H9 (cell line): ENCODE results near the gene CHRNA4. TPM values are rescaled to one million over a fixed set of nuclear protein-coding genes. Genes with fewer than 3 reads are reported as not detected.

ENCODE experiments used
- DNase-seq: peaks from one replicate; pipeline ENCODE4 v3.0.0-alpha.2; 2017
- H2AFZ ChIP-seq: one replicate; pipeline ENCODE4 v1.6.1; 2013; ENCODE audit warnings: mild to moderate bottlenecking, low read length, control low read depth, moderate library complexity
- H2AK5ac ChIP-seq: 2 replicates; pipeline ENCODE4 v1.6.1; 2013; ENCODE audit warnings: low read length, control low read depth, mixed read lengths; ENCODE audit not compliant: insufficient read length
- H2BK120ac ChIP-seq: one replicate; pipeline ENCODE4 v1.6.1; 2013; ENCODE audit warnings: low read depth, mild to moderate bottlenecking, low read length, control low read depth, inconsistent platforms; ENCODE audit not compliant: poor library complexity, severe bottlenecking
- H2BK12ac ChIP-seq: 2 replicates; pipeline ENCODE4 v1.6.1; 2013; ENCODE audit warnings: low read length, control low read depth, mixed read lengths, low read depth; ENCODE audit not compliant: insufficient read length
- H2BK15ac ChIP-seq: 2 replicates; pipeline ENCODE4 v1.6.1; 2013; ENCODE audit warnings: low read depth, low read length, control low read depth
- H2BK20ac ChIP-seq: one replicate; pipeline ENCODE4 v1.6.1; 2013; ENCODE audit warnings: low read depth, mild to moderate bottlenecking, low read length, control low read depth, inconsistent platforms; ENCODE audit not compliant: poor library complexity, severe bottlenecking
- H2BK5ac ChIP-seq: 2 replicates; pipeline ENCODE4 v1.6.1; 2013; ENCODE audit warnings: low read length, control low read depth, mixed read lengths; ENCODE audit not compliant: insufficient read length
- H3K14ac ChIP-seq: 2 replicates; pipeline ENCODE4 v1.6.1; 2013; ENCODE audit warnings: low read length, control low read depth; ENCODE audit not compliant: insufficient read depth
- H3K18ac ChIP-seq: 2 replicates; pipeline ENCODE4 v1.6.1; 2013; ENCODE audit warnings: low read depth, mild to moderate bottlenecking, mixed read lengths, low read length, control low read depth; ENCODE audit not compliant: insufficient read length
- H3K23ac ChIP-seq: 2 replicates; pipeline ENCODE4 v1.6.1; 2013; ENCODE audit warnings: low read length, control low read depth, mixed read lengths, low read depth; ENCODE audit not compliant: insufficient read length
- H3K23me2 ChIP-seq: 2 replicates; pipeline ENCODE4 v1.6.1; 2013; ENCODE audit warnings: low read depth, mild to moderate bottlenecking, mixed read lengths, low read length, control low read depth; ENCODE audit not compliant: insufficient read length, poor library complexity, severe bottlenecking
- H3K27ac ChIP-seq: 2 replicates; pipeline ENCODE4 v1.5.1; 2013; ENCODE audit warnings: low read length, control low read depth, mixed read lengths, low read depth; ENCODE audit not compliant: insufficient read length
- H3K27me3 ChIP-seq: 2 replicates; pipeline ENCODE4 v1.6.1; 2013; ENCODE audit warnings: low read length, control low read depth, inconsistent platforms; ENCODE audit not compliant: insufficient read depth
- H3K4ac ChIP-seq: 2 replicates; pipeline ENCODE4 v1.6.1; 2013; ENCODE audit warnings: low read depth, mild to moderate bottlenecking, control low read depth, inconsistent platforms, low read length, moderate library complexity
- H3K4me1 ChIP-seq: 2 replicates; pipeline ENCODE4 v1.6.1; 2013; ENCODE audit warnings: low read length, control low read depth, inconsistent platforms; ENCODE audit not compliant: insufficient read depth
- H3K4me2 ChIP-seq: 2 replicates; pipeline ENCODE4 v1.6.1; 2013; ENCODE audit warnings: low read length, control low read depth, mixed read lengths; ENCODE audit not compliant: insufficient read length, insufficient read depth
- H3K56ac ChIP-seq: 2 replicates; pipeline ENCODE4 v1.6.1; 2013; ENCODE audit warnings: low read depth, mild to moderate bottlenecking, mixed read lengths, low read length, control low read depth; ENCODE audit not compliant: insufficient read length
- H3K79me1 ChIP-seq: 2 replicates; pipeline ENCODE4 v1.6.1; 2013; ENCODE audit warnings: low read depth, mild to moderate bottlenecking, moderate library complexity, low read length, control low read depth, inconsistent platforms; ENCODE audit not compliant: insufficient read depth, poor library complexity, severe bottlenecking
- H3K79me2 ChIP-seq: 2 replicates; pipeline ENCODE4 v1.6.1; 2013; ENCODE audit warnings: low read length, control low read depth, inconsistent platforms; ENCODE audit not compliant: insufficient read depth
- H3K9ac ChIP-seq: 2 replicates; pipeline ENCODE4 v1.6.1; 2013; ENCODE audit warnings: low read length, control low read depth, mixed read lengths; ENCODE audit not compliant: insufficient read length; ENCODE audit errors: extremely low read depth
- H3K9me3 ChIP-seq: one replicate; pipeline ENCODE4 v1.6.1; 2013; ENCODE audit warnings: low read depth, low read length, inconsistent platforms; ENCODE audit not compliant: control insufficient read depth
- H3T11ph ChIP-seq: one replicate; pipeline ENCODE4 v1.6.1; 2013; ENCODE audit warnings: mild to moderate bottlenecking, low read length, control low read depth, inconsistent platforms
- H4K20me1 ChIP-seq: one replicate; pipeline ENCODE4 v1.6.1; 2013; ENCODE audit not compliant: control insufficient read depth, insufficient read length, insufficient read depth
- H4K5ac ChIP-seq: 2 replicates; pipeline ENCODE4 v1.6.1; 2013; ENCODE audit warnings: low read depth, mild to moderate bottlenecking, mixed read lengths, low read length, control low read depth; ENCODE audit not compliant: insufficient read length
- H4K8ac ChIP-seq: replicated peaks from 2 replicates; pipeline ENCODE4 v1.6.1; 2013; ENCODE audit warnings: low read length, control low read depth, mixed read lengths, low read depth; ENCODE audit not compliant: insufficient read length
- H4K91ac ChIP-seq: 2 replicates; pipeline ENCODE4 v1.6.1; 2013; ENCODE audit warnings: low read depth, mild to moderate bottlenecking, moderate library complexity, mixed read lengths, low read length, control low read depth; ENCODE audit not compliant: insufficient read length
- H3K27ac Mint-ChIP-seq, 3 experiments: 2 replicates in 2 of 3; 3 replicates in 1 of 3; pipeline ENCODE4 v1.8.0; 2020 to 2021; ENCODE audit warnings: mixed read lengths in 3 of 3, mild to moderate bottlenecking in 1 of 3, moderate library complexity in 1 of 3
- H3K27me3 Mint-ChIP-seq: 2 replicates; pipeline ENCODE4 v1.8.0; 2021; ENCODE audit warnings: low read depth, mild to moderate bottlenecking, moderate library complexity, mixed read lengths
- H3K36me3 Mint-ChIP-seq, 3 experiments: 2 replicates in 2 of 3; 3 replicates in 1 of 3; pipeline ENCODE4 v1.8.0; 2020 to 2021; ENCODE audit warnings: low read depth in 3 of 3, mixed read lengths in 3 of 3; ENCODE audit not compliant: insufficient read depth in 1 of 3
- H3K4me1 Mint-ChIP-seq, 2 experiments: 2 replicates each; pipeline ENCODE4 v1.8.0; 2020; ENCODE audit warnings: mixed read lengths in 2 of 2
- H3K4me3 Mint-ChIP-seq, 2 experiments: 2 replicates in 1 of 2; 3 replicates in 1 of 2; pipeline ENCODE4 v1.8.0; 2020 to 2021; ENCODE audit warnings: mild to moderate bottlenecking in 2 of 2, mixed read lengths in 2 of 2, moderate library complexity in 1 of 2
- H3K9me3 Mint-ChIP-seq, 2 experiments: 2 replicates in 1 of 2; 3 replicates in 1 of 2; pipeline ENCODE4 v1.8.0; 2020; ENCODE audit warnings: mild to moderate bottlenecking in 2 of 2, mixed read lengths in 2 of 2, moderate library complexity in 1 of 2
- whole genome bisulfite sequencing: extraction: QIAGEN DNeasy Blood & Tissue Kit; methylation state at CpG from one replicate; pipeline ENCODE4 v1.1.7; 2013; ENCODE audit warnings: missing lambda C conversion rate, low lambda C conversion rate, mixed read lengths; ENCODE audit not compliant: insufficient read length; ENCODE audit errors: extremely low coverage; 5-methylcytosine and 5-hydroxymethylcytosine counted together
- total RNA-seq: library from RNA; stranded (reverse); gene quantifications from 2 replicates; pipeline ENCODE4 v1.2.1, GENCODE V29; 2021
- TF ChIP-seq, protein P1 (sequence below): fragments of 200-600 bp; sonication (generic); conservative IDR thresholded peaks from 3 replicates; pipeline ENCODE4 v1.8.0; 2021; ENCODE audit warnings: antibody characterized with exemption, mild to moderate bottlenecking

Gene CHRNA4
- total RNA-seq, 1 experiment from 2014 or later: 2.5 TPM

GRCh38 chr20:63323357-63323981 lies 37.7 kb downstream of the CHRNA4 start:
- H2BK5ac ChIP-seq: no peak overlapping the region
- H3K56ac ChIP-seq: no peak overlapping the region
- H2BK15ac ChIP-seq: no peak overlapping the region
- no peaks in the 10 kb centered on the region for H3K27me3 ChIP-seq
- no peak overlapping the region for H4K5ac ChIP-seq
- DNase-seq: no peak
- no peak overlapping the region for H3T11ph ChIP-seq
- H2BK120ac ChIP-seq: no peak overlapping the region
- Mint-ChIP-seq H3K4me1 (peaks cover 0 to 10% of the 10 kb centered on the region in 2 experiments; a peak in 2 of 4 replicates), H3K36me3 (no peaks in the 10 kb centered on the region), H3K9me3 (no peaks in the 10 kb centered on the region), H3K4me3 (no peak overlapping the region), H3K27ac (peak overlapping the region in 1 of 3 experiments; percentile 3; a peak in 1 of 7 replicates), H3K27me3 (peaks cover 6% of the 10 kb centered on the region; the same call in 1 of the 2 replicates)
- H2BK20ac ChIP-seq: no peak overlapping the region
- no peak overlapping the region for H3K27ac ChIP-seq
- no peak overlapping the region for H2AFZ ChIP-seq
- no peak overlapping the region for H2BK12ac ChIP-seq
- TF ChIP-seq, protein P1, sequence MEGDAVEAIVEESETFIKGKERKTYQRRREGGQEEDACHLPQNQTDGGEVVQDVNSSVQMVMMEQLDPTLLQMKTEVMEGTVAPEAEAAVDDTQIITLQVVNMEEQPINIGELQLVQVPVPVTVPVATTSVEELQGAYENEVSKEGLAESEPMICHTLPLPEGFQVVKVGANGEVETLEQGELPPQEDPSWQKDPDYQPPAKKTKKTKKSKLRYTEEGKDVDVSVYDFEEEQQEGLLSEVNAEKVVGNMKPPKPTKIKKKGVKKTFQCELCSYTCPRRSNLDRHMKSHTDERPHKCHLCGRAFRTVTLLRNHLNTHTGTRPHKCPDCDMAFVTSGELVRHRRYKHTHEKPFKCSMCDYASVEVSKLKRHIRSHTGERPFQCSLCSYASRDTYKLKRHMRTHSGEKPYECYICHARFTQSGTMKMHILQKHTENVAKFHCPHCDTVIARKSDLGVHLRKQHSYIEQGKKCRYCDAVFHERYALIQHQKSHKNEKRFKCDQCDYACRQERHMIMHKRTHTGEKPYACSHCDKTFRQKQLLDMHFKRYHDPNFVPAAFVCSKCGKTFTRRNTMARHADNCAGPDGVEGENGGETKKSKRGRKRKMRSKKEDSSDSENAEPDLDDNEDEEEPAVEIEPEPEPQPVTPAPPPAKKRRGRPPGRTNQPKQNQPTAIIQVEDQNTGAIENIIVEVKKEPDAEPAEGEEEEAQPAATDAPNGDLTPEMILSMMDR: peak; percentile 43
- H3K4me1 ChIP-seq: no peaks in the 10 kb centered on the region
- H2AK5ac ChIP-seq: no peak overlapping the region
- no peak overlapping the region for H3K4ac ChIP-seq
- H4K91ac ChIP-seq: no peak overlapping the region
- no peak overlapping the region for H4K8ac ChIP-seq
- H3K9me3 ChIP-seq: no peaks in the 10 kb centered on the region
- no peak overlapping the region for H3K18ac ChIP-seq
- no peak overlapping the region for H3K14ac ChIP-seq
- no peak overlapping the region for H3K23ac ChIP-seq
- H3K9ac ChIP-seq: no peak overlapping the region
- no peaks in the 10 kb centered on the region for H3K23me2 ChIP-seq
- no CpG with 5 or more reads among the region's 18 CpGs for whole genome bisulfite sequencing
- no peaks in the 10 kb centered on the region for H3K79me1 ChIP-seq
- no peak overlapping the region for H3K4me2 ChIP-seq
- H3K79me2 ChIP-seq: no peaks in the 10 kb centered on the region
- no peaks in the 10 kb centered on the region for H4K20me1 ChIP-seq
